Measurements from ENCODE around the gene FGD2.

FGD2 gene

GRCh38 chr6:37059344-37060194 is 54.1 kb downstream of the FGD2 start:
- no peak for DNase-seq

GRCh38 chr6:37060195-37060559 is 54.7 kb downstream of the FGD2 start:
- no peak for DNase-seq

GRCh38 chr6:37061157-37061804 is 55.8 kb downstream of the FGD2 start:
- no peak for DNase-seq

GRCh38 chr6:37062424-37062823 is 57.0 kb downstream of the FGD2 start:
- DNase-seq: no peak

- DNase-seq: no peak
Observed at GRCh38 chr6:37068356-37069270, 63.2 kb downstream of the FGD2 start.

- DNase-seq: no peak
Observed at GRCh38 chr6:37069639-37070038, 64.2 kb downstream of the FGD2 start.

- peak in 1 of 5 experiments; percentile 58 for DNase-seq
Observed at GRCh38 chr6:37072526-37072925, 67.1 kb downstream of the FGD2 start.

- DNase-seq: no peak
Observed at GRCh38 chr6:37074053-37074827, 68.8 kb downstream of the FGD2 start.

GRCh38 chr6:37077191-37077904 is 71.9 kb downstream of the FGD2 start:
- DNase-seq: no peak

GRCh38 chr6:37077905-37078296 is 72.4 kb downstream of the FGD2 start:
- no peak for DNase-seq
